Hypothalamus (tissue), 51 donors: ENCODE measurements around the gene ZNF425.
A peak's percentile ranks its signal among the peaks of the same experiment; 100 is the strongest.
"Not testable (repeated sequence)": the region's sequence is repeated elsewhere in the genome, so short reads cannot be mapped to it uniquely, and the experiment has no call there.

Source experiments
- DNase-seq, 51 donors: peaks; one replicate each; lab custom pipeline; 2025; lab: John Stamatoyannopoulos, UW

ZNF425 gene

GRCh38 chr7:149125863-149126661, at the start of gene ZNF425:
Gene ZNF425, minus strand, starts transcription at chr7:149126324. Its CDS starts 111 bp downstream, at chr7:149126213.
- peak; percentile 57 to 95 (median 85) for DNase-seq

- DNase-seq, result no peak
These were observed 49.0 kb upstream of the ZNF425 start for GRCh38 chr7:149175150-149175549.

GRCh38 chr7:149172534-149172920, 46.4 kb upstream of the ZNF425 start:
- no peak for DNase-seq

GRCh38 chr7:149171892-149172533, 45.9 kb upstream of the ZNF425 start:
- DNase-seq, result no peak

GRCh38 chr7:149166630-149167352, 40.7 kb upstream of the ZNF425 start:
- no peak for DNase-seq

DNA sequence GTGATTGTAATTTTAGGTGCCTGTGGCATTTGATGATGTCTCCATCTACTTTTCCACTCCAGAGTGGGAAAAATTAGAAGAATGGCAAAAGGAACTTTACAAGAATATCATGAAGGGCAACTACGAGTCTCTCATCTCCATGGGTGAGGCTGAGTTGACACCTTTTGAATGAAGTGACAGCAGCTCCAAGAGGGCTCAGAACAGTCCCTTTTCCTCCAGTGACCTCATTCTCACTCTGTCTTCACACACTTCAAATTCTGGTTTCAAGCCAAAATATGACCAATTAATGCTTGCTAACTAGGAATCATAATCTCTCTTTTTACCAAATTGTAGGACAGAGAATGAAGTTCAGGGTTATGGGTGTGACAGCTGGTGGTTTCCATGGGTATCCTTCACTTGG, 40.0 kb upstream of the ZNF425 start:
- DNase-seq, result no peak

DNA sequence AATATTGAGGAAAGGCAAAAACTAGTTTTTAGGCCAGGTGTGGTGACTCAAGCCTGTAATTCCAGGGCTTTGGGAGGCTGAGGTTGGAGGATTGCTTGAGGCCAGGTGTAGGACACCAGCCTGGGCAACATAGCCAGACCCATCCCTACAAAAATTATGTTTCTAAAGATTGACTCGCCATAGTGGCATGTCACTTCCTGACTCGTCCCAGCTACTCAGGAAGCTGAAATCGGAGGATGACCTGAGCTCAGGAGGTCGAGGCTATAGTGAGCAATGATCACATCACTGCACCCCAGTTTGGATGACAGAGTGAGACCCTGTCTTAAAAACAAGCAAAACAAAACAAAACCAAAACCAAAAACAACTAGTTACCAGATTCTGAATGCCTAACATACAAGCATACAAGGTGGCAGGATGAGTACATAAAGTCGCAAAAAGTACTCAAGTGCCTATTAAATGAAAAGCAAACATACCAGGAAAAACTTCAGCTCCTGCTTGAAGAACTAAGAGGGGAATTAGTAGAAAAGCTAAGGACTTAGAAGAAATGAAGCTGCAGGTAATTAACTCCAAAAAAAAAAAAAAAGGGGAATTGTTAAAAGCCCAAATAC, 35.2 kb upstream of the ZNF425 start:
- no peak for DNase-seq

- DNase-seq, result no peak
These were observed 30.8 kb upstream of the ZNF425 start for GRCh38 chr7:149156898-149157297.

DNA sequence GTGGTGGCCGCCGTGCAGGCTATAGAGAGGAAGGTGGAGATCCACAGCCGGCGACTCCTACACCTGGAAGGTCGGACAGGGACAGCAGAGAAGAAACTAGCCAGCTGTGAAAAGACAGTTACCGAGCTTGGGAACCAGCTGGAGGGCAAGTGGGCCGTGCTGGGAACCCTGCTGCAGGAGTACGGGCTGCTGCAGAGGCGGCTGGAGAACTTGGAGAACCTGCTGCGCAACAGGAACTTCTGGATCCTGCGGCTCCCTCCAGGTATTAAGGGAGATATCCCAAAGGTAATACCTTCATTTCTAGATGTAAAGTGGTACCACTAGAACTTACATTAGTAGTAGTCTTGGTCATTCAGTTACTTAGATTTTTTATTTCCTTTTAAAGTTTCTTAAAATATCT, 27.9 kb upstream of the ZNF425 start:
- no peak for DNase-seq

- no peak for DNase-seq
These were observed 27.2 kb upstream of the ZNF425 start for GRCh38 chr7:149153346-149153745.

DNA sequence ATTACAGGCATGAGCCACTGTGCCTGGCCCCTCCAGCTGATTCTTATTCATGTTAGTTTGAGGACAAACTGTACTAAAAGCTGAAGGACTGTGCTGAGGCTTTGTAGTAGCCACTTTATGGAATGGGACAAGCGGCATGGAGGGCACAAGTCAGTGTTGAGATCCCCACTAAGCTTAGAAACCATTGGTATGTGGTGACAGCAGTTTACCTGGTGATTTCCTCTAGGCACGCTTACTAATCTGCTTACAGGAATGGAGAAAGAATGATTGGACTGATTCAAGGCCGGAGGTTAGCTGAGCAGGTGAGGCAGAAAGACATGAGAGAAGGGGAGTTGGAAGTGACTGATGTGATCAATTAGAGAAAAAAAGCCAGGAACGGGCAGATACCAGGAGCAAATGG, 24.9 kb upstream of the ZNF425 start:
- DNase-seq, result no peak

- peak in 36 of 51 donors; percentile 22 to 70 (median 50) for DNase-seq
These were observed 21.9 kb upstream of the ZNF425 start for GRCh38 chr7:149147752-149148653.

- DNase-seq, result peak in 47 of 51 donors; percentile 25 to 85 (median 64)
These were observed 21.1 kb upstream of the ZNF425 start, which contains the start of gene ZNF398 for GRCh38 chr7:149147072-149147751. Gene ZNF398, plus strand, starts transcription at chr7:149147453. Its CDS starts 290 bp downstream, at chr7:149147743.

DNA sequence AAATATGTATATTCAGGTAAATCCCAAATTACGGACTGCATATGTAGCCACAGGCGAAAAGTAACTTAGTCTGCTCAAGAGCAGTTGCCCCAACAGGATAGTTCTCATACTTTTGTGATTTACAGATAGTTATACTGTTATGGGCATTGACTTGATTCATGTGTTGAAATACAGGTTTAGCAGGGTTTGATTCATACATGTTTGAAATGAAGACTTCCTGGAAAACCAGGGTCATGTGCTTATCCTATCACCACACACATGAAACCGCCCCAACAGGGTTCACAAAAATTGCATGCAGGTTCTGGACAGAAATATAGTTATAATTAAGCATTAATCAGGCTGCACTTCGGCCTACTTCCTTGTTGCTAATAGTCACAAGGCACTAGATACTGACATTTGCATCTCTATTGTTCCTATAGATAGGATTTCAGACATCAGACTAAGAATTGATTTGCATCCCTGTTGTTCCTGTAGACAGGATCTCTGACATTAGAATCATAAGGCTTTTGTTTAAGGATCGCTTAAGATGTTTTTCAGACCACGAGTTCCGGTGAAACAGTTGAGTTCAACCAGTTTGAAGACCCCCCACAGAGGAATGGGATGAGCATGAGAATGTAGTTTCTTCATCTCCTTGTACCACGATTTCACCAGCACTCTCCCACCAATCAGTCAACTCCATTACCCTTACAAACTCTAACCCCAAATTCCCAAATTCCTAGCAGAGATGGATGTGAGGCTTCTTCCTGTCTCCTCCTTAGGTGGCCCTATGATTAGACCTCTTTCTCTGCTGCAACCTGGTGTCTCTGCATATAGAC, 19.1 kb upstream of the ZNF425 start:
- DNase-seq, result no peak

- DNase-seq, result not testable (repeated sequence)
These were observed 18.4 kb upstream of the ZNF425 start for GRCh38 chr7:149144436-149144922.

DNA sequence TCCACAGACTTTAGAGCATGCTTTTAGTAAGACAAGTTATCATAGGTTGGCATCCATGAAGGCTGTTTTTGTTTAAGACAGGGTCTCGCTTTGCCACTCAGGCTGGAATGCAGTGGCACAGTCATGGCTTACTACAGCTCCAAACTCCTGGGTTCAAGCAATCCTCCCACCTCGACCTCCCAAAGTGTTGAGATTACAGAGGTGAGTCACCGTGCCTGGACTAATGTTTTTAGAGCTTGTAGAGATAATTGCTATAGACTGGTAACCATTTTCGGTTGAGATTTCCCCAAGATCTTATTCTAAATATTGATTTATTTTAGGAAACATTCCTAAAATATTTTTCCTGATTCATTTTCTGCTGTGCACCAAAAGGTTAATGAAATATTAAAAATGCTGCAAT, 15.8 kb upstream of the ZNF425 start:
- DNase-seq, result no peak

DNA sequence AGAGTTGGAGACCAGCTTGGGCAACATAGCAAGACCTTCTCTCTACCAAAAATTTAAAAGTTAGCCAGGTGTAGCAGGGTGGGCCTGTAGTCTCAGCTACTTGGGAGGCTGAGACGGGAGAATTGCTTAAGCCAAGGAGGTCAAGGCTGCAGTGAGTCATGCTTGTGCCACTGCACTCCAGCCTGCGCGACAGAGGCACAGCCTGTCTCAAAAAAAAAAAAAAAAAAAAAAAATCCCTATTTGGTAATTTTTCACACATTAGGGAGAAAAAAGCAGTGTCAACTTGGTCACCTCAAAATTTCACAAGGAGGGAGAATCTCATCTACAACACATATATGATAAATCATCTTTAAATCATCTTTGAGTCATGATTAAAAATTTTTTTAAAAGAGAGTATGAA, 14.7 kb upstream of the ZNF425 start:
- no peak for DNase-seq

DNA sequence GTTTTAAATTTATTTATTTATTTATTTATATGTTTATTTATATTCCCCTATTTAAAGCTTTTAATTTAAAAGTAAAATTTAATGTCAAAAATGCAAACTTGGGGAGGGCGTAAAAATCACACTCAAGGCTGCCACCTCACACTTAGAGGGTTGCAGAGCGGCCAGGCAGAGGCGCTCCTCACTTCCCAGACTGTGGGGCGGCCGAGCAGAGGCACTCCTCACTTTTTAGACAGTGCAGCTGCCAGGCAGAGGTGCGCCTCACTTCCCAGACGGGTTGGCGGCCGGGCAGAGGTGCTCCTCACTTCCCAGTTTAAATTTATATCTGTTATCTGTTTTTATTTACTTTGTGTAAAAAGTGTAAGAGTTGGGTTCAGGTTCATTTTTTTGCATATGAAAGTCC, 10.0 kb upstream of the ZNF425 start:
- DNase-seq, result no peak
